Suprapubic skin (tissue), 4 donors: ENCODE measurements around the gene PACS1. TPM values are rescaled to one million over a fixed set of nuclear protein-coding genes. Genes with fewer than 3 reads are reported as not detected.

Source experiments
- DNase-seq, 2 donors: peaks; one replicate each; pipeline ENCODE4 v3.0.0-alpha.2; 2019; ENCODE audit warnings: low spot score in 2 of 2
- H3K27ac ChIP-seq: fragments of 200-600 bp; sonication (generic); one replicate; pipeline ENCODE4 v1.5.1; 2019
- H3K27me3 ChIP-seq: fragments of 200-600 bp; sonication (generic); one replicate; pipeline ENCODE4 v1.5.1; 2019
- H3K36me3 ChIP-seq: fragments of 200-600 bp; sonication (generic); one replicate; pipeline ENCODE4 v1.5.1; 2019
- H3K4me1 ChIP-seq: fragments of 200-600 bp; sonication (generic); one replicate; pipeline ENCODE4 v1.5.1; 2019
- H3K4me3 ChIP-seq: fragments of 200-600 bp; sonication (generic); one replicate; pipeline ENCODE4 v1.5.1; 2019; ENCODE audit warnings: mild to moderate bottlenecking
- H3K9me3 ChIP-seq: fragments of 200-600 bp; sonication (generic); one replicate; pipeline ENCODE4 v1.5.1; 2019
- EP300 ChIP-seq: sonication (generic); formaldehyde crosslinking; IDR thresholded peaks from one replicate; pipeline ENCODE4 v1.6.1; 2017; ENCODE audit warnings: antibody characterized with exemption
- POLR2A ChIP-seq, 2 donors: fragments of 450-650 bp; IDR thresholded peaks; one replicate each; pipeline ENCODE4 v1.6.1; 2017; ENCODE audit warnings: antibody characterized with exemption in 2 of 2, mild to moderate bottlenecking in 2 of 2, moderate library complexity in 2 of 2
- POLR2AphosphoS5 ChIP-seq, 3 donors: sonication (generic); formaldehyde crosslinking; IDR thresholded peaks; one replicate each; pipeline ENCODE4 v1.6.1; 2017; ENCODE audit warnings: antibody characterized with exemption in 3 of 3
- WGBS: methylation state at CpG from one replicate; pipeline ENCODE4 v1.1.5; 2018; 5-methylcytosine and 5-hydroxymethylcytosine counted together
- total RNA-seq, 4 donors: library from RNA; depleted of rRNA; stranded (reverse); fragments of >200 nt; gene quantifications; one replicate each; pipeline ENCODE4 v1.1.0, GENCODE V29; 2016
- TF ChIP-seq, protein P1 (sequence below), 2 donors: fragments of 200-600 bp in 1 of 2; fragments of 450-650 bp in 1 of 2; sonication (generic) in 1 of 2; IDR thresholded peaks; one replicate each; pipeline ENCODE4 v1.5.1; 2016 to 2019; ENCODE audit warnings: antibody characterized with exemption in 2 of 2, mild to moderate bottlenecking in 1 of 2, moderate library complexity in 1 of 2

PACS1 gene
- total RNA-seq, 4 donors from 2014 or later, result 30.5 to 78.6 (median 41.8) TPM

DNA sequence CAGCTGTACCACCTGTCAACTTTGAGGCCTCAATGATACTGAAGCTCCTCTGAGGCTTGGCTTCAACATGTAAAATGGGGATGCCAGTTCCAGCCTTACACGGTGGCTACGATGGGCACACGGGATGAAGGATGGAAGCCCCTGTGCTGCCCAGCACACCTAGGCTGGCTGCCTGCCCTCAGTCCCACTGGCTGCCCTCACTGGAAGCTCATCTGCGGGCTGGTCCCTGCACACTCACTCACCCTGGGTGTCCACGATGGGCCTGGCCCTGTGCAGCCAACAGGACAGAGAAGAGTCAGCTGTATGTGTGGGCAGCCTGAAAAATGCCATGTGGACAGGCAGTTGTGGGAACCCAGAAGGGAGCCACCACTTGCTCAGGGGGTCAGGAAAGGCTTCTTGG lies 216.6 kb downstream of the PACS1 start:
- DNase-seq, result no peak
- WGBS, result 80% methylated on average over 4 of the region's 5 CpGs
- TF ChIP-seq POLR2A (IDR thresholded peaks at IDR 0.05) (no peak), EP300 (no peak), POLR2AphosphoS5 (IDR thresholded peaks at IDR 0.05) (no peak)
- TF ChIP-seq, protein P1, sequence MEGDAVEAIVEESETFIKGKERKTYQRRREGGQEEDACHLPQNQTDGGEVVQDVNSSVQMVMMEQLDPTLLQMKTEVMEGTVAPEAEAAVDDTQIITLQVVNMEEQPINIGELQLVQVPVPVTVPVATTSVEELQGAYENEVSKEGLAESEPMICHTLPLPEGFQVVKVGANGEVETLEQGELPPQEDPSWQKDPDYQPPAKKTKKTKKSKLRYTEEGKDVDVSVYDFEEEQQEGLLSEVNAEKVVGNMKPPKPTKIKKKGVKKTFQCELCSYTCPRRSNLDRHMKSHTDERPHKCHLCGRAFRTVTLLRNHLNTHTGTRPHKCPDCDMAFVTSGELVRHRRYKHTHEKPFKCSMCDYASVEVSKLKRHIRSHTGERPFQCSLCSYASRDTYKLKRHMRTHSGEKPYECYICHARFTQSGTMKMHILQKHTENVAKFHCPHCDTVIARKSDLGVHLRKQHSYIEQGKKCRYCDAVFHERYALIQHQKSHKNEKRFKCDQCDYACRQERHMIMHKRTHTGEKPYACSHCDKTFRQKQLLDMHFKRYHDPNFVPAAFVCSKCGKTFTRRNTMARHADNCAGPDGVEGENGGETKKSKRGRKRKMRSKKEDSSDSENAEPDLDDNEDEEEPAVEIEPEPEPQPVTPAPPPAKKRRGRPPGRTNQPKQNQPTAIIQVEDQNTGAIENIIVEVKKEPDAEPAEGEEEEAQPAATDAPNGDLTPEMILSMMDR (IDR thresholded peaks at IDR 0.05), result no peak
- H3K9me3 ChIP-seq, result no peaks in the 10 kb centered on the region
- no peak overlapping the region for H3K4me3 ChIP-seq
- peaks cover 38% of the 10 kb centered on the region for H3K4me1 ChIP-seq
- H3K27ac ChIP-seq, result no peak overlapping the region
- peaks cover 10% of the 10 kb centered on the region for H3K36me3 ChIP-seq
- peaks cover 10% of the 10 kb centered on the region for H3K27me3 ChIP-seq

DNA sequence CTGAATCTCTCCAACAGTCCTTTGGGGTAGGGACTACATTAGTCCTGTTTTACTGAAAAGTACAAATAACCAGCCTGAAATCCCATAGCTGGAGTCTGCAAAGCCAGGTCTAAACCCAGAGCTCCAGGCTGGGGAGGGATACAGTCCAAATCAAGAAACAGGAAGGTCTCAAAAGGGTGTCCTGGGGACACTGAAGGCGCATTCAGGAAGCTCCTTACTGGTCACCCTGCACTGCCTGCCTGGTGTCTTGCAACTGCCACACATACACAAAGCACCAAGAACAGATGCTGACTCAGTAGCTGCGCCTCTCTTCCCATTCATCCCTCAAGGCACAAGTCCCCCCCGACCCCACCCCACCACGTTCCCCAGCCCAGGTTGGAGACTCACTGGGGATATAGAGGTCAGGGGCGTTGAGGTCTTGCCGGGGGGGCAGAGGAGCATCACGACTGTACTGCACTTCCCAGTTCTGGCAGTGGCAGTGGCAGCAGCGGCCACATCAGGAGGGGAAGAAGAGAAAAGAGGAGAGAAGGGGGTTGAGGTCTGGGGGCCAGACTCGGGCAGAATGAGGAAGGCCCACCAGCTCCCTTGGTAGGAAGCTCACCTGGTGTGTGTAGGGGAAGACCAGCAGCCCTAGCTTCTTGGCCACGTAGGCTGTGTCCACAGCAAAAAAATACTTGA lies 217.3 kb downstream of the PACS1 start:
- H3K36me3 ChIP-seq, result peaks cover 10% of the 10 kb centered on the region
- 70% methylated on average over 9 of the region's 10 CpGs for WGBS
- H3K27me3 ChIP-seq, result peaks cover 16% of the 10 kb centered on the region
- no peak for TF ChIP-seq EP300
- TF ChIP-seq, protein P1 (IDR thresholded peaks at IDR 0.05), result no peak
- no peak for TF ChIP-seq POLR2AphosphoS5 (IDR thresholded peaks at IDR 0.05)
- TF ChIP-seq POLR2A (IDR thresholded peaks at IDR 0.05), result no peak
- peak in 1 of 2 donors; percentile 64 for DNase-seq
- no peaks in the 10 kb centered on the region for H3K9me3 ChIP-seq
- H3K4me1 ChIP-seq, result peaks cover 40% of the 10 kb centered on the region
- peak overlapping the region; percentile 61 for H3K4me3 ChIP-seq
- H3K27ac ChIP-seq, result no peak overlapping the region

DNA sequence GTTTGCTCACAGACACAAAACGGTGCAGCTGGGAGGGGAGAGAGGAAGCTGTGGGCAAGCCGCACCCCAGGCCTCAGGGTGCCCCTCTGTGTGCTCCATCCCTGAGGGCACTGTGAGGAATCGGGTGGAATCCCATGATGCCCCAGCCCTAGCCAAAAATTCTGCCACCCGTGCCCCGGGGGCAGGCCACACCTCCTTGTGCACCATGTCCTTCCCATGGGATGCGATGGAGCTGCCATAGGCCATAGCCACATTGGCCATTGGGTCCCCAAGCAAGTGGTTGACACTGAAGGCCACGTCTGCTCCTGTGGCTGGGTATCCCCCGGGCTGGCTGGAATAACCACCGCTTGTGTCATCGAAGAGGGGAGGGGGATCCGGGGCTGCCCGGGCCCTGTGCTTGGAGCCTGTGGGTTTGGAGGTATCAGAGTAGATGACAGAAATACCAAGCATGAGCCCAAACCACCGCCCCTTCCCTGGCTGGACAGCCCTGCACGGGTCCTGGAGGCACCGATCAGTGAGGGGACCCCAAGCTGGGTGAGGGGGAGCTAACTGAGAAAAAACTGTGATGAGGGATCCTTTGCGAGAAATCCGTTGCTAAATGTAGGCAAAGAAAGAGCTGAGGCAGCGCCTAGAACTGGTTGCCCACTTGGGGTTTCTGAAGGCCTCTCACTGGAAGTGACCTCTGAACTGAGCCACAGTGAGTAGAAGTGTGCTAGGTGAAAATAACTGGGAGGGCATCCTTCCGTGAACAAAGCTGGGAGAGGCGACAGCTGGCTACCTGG lies 218.0 kb downstream of the PACS1 start:
- Histone ChIP-seq H3K36me3 (peaks cover 10% of the 10 kb centered on the region), H3K27me3 (peaks cover 23% of the 10 kb centered on the region), H3K4me1 (peaks cover 34% of the 10 kb centered on the region), H3K27ac (peak overlapping the region; percentile 77), H3K9me3 (no peaks in the 10 kb centered on the region), H3K4me3 (peak overlapping the region; percentile 61)
- DNase-seq, result peak in 1 of 2 donors; percentile 70
- no peak for TF ChIP-seq POLR2AphosphoS5 (IDR thresholded peaks at IDR 0.05)
- TF ChIP-seq, protein P1 (IDR thresholded peaks at IDR 0.05), result no peak
- no peak for TF ChIP-seq POLR2A (IDR thresholded peaks at IDR 0.05)
- no peak for TF ChIP-seq EP300
- WGBS, result 32% methylated on average over 13 of the region's 20 CpGs

DNA sequence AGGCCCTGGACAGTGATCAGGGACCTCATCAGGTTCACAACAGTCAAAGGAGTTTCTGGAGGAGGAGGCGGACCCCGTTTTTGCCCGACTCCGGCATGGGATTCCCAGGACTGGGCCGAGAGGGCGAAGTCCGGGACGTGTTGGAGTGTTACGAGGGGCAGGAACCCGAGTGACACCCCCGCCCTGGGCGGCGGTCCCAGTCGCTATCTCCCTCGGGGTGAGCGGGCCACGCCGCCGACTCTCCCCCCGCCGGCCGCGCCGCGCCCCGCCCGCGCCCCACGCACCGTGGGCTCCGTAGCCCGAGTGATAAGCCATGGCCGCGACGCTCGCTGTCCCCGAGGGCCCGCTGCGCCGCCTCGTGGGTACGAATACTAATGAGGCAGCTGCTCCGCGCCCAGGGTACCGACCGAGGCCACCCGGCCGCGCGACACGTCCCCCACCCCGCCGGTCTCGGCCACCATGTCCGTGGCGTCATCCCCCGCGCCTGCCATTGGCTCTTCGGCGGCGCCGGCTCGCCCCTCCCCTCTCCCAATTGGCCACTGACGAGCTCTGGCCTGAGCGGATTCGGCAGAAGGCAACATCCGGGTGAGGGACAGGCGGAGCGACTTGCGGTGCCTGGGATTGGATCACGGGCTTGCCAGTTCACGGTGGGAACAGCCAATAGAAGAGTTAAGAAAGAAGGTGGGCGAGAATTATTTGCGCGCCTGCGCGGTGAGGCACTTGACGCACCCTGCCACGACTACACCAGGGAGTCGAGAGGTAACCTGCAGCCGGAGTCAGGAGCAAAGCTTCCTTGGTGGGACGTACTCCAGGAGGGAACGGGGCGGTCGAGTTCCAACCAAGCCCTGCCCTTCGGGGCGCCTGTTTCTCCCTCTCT lies 218.8 kb downstream of the PACS1 start, which contains the start of gene YIF1A:
Gene YIF1A (minus strand): TSS at position 473 of the 877 bp plus-strand sequence. CDS start 158 bp downstream, at position 315.
- peaks cover 32% of the 10 kb centered on the region for H3K27me3 ChIP-seq
- peaks cover 34% of the 10 kb centered on the region for H3K4me1 ChIP-seq
- H3K9me3 ChIP-seq, result no peaks in the 10 kb centered on the region
- peak within 1 kb of the TSS; percentile 77 for H3K27ac ChIP-seq
- peaks cover 10% of the 10 kb centered on the region for H3K36me3 ChIP-seq
- TF ChIP-seq POLR2A (IDR thresholded peaks at IDR 0.05) (peak; percentile 35 to 87), POLR2AphosphoS5 (IDR thresholded peaks at IDR 0.05) (peak in 2 of 3 donors; percentile 48 to 70), EP300 (no peak)
- TF ChIP-seq, protein P1 (IDR thresholded peaks at IDR 0.05), result no peak
- 0% methylated on average over 19 of the region's 87 CpGs for WGBS
- peak; percentile 99 for DNase-seq
- H3K4me3 ChIP-seq, result peak within 1 kb of the TSS; percentile 61
